GM12873 (cell line): ENCODE measurements around the gene PDE1C.

Experiments
- CTCF ChIP-seq: IDR thresholded peaks from 2 replicates; pipeline ENCODE4 v1.5.1; 2012; ENCODE audit warnings: low read depth, mild to moderate bottlenecking, moderate library complexity, low read length, control low read depth; ENCODE audit not compliant: insufficient read depth; ENCODE audit errors: missing control alignments

PDE1C gene

GRCh38 chr7:32066441-32066840, 3.8 kb downstream of the PDE1C start:
- TF ChIP-seq CTCF: no peak

- no peak for TF ChIP-seq CTCF
These were observed 6.6 kb downstream of the PDE1C start for GRCh38 chr7:32063614-32064013.

GRCh38 chr7:32062150-32062549, 8.1 kb downstream of the PDE1C start:
- TF ChIP-seq CTCF: peak; percentile 70

GRCh38 chr7:32061346-32061745, 8.9 kb downstream of the PDE1C start:
- TF ChIP-seq CTCF: no peak

GRCh38 chr7:32059289-32060011, 10.8 kb downstream of the PDE1C start:
- TF ChIP-seq CTCF: no peak

- no peak for TF ChIP-seq CTCF
These were observed 12.2 kb downstream of the PDE1C start for GRCh38 chr7:32058002-32058401.

GRCh38 chr7:32056767-32057166, 13.4 kb downstream of the PDE1C start:
- TF ChIP-seq CTCF: no peak
